Stimulated activated CD8-positive, alpha-beta memory T cell treated with anti-CD3 and anti-CD28 coated beads, Interleukin-7, amount 100 ng/mL, for 24 hours (primary cell): ENCODE measurements around the gene FOXP1.

Source experiments
- DNase-seq: peaks from one replicate; pipeline ENCODE4 v3.0.0-alpha.2; 2020; ENCODE audit warnings: low read depth

FOXP1 gene

DNA sequence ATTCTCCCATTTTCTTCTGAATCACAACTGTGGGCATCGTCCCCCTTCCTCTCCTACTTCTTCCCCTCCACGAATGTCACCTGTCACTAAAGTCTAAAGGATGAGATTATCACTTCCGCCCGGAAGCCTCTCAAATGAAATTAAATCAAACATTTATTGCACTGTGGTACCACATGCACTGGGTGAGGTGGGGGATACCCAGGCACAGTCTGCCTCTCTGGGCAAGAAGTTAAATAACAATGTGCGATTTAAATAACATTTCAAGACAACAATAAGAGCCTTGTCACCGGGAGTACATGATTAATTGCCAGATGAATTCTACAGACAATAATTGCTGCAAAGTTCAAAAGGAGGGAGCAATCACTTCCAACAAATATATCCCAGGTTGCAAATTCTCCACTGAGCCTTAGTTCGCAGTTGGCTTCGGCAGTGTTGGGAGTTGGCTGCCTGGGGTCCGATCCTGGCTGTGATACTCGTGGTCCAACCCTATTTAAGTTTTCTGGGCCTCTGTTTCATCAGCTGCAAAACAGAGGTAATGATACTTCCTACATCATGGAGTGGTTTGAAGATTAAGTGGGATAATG is 77.7 kb downstream of the FOXP1 start:
- no peak for DNase-seq

DNA sequence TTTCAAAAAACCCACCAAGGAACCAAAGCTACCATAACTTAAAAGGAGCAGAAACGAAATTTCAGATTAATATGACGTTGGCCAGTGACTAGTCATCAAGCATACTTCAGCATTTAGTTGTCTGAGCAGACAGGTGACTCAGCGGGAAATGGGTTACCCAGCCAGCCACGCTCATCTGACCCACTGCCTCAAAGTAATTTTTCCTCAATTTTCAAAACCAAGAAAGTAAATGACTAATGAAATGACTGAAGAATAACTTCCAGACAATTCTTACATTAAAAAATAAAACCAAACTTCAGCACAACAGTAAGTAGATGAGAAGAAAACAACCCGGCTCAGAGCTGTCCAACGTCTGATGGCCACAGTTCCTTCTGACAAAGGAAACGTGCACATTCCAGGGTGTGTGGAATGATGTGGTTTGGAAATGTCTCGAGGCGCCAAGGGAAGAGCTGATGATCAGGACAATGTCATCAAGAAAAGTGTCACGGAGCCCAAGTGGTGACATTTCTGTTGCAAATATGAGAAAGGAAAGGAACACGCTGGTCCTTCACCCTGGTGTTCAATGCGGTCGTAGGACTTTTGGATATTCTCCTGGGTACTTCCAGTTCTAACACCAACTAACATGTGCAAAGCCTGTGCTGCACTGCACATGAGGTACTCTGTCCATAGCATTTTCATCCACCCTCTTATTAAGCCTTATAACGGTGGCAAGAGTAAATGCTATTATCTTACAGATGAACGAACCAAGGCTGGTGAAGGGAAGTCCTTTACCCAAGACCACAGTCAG is 79.1 kb downstream of the FOXP1 start:
- DNase-seq: no peak

DNA sequence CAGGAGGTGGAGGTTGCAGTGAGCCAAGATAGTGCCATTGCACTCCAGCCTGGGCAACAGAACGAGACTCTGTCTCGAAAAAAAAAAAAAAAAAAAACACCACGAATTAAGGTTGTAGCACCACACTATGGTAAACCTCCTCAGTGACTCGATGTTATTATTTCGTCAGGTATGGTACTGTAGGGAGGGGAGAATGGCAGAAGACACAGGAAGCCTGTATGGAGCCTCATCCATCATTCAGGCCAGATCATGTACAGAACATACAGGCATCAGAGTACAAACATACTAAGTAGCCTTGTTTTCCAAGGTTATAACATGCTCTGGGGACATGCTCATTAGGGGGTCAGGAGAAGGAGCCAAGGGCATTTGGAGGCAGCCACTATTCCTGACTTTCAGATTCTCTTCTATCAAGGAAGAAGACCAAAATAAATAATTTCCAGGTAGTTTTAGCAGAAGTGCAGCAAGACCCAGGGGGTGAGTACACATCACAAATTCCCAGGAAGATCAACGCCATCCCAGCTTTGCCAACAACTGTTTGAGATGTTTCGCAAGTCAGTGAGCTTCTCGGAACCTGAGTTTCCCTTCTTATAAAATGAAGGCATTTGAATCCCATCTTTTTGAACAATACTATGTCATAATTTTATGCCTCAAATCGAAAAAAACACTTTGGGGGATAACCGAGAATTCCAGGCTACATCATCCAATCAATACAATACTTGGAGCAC is 79.8 kb downstream of the FOXP1 start:
- no peak for DNase-seq

DNA sequence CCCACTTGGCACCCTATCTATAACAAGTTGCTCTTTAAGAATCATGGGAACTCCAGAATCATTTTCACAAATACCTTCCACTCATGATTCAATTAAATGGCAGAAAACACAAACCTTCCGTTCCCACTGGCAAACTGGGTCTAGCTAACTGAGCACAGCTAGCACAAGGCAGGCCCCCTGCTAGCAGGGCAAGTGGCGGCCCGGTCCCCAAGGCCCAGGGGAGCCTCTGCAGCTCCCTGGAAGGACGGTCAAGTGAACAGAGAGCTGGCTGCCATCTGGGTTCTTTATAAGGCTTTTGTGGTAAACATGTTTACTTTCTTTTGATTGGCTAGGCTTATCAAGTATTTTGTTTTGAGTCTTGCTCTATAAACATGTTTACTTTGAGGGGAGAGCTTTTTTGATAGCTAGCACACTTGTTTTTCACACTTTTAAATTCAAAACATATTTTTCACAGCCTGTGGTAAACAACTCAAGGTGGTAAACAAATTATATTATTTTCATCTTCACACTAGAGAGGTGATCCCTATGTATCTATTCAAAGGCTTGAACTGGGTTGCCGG is 81.4 kb downstream of the FOXP1 start:
- DNase-seq: no peak

DNA sequence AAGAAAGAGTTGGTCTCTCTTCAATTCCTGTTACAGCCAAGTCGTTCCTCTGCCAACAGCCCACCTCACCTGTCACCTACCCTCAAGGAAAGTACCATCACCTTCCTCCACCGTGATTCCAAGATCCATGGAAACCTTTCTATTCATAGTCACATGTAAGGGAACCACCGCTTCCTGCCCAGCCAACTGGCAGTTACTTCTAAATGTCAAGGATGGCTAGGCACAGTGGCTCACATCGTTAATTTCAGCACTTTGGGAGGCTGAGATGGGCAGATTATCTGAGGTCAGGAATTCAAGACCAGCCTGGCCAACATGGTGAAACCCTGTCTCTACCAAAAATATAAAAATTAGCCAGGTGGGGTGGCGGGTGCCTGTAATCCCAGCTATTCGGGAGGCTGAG is 82.8 kb downstream of the FOXP1 start:
- DNase-seq: no peak

DNA sequence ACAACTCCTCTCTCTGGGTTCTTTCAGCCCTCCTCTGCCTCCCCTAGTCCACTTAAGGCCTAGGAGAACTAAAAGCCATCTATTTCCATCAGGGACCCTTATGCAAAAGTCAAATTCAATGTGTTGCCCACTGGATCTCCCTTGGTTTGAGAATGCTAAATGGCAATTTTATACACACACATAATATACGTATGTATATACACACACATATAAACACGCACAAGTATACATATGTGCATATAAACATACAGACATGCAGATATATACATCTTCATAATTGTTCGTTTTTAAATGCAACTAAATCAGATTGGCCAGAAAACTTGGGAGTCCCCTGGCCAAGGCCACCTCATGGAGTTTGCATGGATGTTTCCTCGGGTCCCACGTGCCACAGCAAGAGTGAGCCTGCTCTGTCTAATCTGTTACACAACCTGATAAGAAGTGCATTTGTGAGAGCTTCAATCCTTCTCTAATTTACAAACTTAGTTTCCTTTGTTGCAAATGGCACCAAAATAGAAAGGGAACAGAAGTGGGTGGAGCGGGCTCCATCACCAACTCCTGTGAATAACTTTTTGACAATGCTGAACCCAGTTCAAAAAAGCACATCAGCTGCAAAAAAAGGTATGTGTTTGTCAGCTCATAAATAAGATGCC is 84.2 kb downstream of the FOXP1 start:
- no peak for DNase-seq

DNA sequence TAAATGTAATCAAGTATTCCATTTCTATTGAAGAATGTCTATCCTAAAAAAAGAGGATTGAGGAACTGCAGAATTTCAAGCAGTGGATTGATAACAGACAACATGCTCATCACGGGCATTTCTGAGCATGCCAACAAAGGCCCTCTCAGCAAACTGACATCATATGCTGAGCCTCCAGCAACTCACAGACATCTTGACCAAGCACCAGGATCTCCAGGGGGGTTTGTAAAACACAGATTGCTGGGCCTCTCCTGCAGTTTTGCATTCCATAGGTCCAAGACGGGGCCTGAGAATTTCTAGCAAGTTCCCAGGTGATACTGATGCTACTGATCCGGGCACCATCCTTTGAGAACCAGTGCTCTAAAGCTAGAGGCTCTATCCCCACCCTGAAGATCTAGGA is 85.0 kb downstream of the FOXP1 start:
- DNase-seq: no peak

DNA sequence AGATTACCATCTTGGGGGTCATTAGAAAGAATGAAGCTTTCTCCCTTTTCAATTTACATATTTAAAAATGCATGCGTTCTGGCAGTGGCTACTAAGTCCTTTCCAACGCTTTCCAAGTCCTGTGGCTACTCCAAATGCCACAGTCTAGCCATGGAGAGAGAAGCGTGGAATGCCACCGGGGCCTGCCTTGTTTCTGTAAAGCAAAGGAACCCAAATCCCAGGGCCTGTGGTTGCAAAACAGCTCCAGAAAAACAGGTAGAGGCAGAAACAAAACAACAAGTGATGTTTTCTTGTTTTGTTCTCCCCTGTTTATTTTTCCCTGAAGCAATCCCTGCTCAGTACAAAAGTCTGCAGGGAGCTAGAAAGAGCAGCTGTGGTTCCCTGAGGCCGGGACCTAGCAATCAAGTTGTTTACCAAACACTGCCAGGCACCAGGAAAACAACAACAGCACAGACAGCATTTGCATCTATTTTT is 85.5 kb downstream of the FOXP1 start:
- DNase-seq: no peak

DNA sequence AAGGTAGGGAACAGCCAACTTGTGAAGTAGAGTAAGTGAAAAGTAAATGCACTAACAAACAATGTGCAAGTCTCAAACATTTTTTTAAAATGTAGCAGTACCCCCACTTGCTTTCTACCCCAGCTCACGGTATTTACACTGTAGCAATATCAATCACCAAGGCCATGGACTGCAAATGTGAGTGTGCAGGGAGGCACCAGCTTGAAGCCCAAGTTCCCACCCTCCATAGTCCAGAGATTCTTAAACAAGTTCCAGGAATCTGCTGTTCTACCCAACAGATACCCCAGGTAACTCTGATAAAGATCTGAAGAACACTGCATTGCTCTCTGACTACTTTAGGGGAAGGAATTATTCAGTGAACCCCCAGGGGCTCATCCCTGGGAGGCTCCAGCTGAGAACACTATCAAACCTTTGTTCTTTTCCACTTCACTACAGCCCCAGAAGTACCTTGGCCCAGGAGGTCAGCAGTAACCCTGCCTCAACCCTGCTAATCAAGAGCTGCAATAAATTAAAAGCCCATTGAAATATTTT is 86.1 kb downstream of the FOXP1 start:
- no peak for DNase-seq

DNA sequence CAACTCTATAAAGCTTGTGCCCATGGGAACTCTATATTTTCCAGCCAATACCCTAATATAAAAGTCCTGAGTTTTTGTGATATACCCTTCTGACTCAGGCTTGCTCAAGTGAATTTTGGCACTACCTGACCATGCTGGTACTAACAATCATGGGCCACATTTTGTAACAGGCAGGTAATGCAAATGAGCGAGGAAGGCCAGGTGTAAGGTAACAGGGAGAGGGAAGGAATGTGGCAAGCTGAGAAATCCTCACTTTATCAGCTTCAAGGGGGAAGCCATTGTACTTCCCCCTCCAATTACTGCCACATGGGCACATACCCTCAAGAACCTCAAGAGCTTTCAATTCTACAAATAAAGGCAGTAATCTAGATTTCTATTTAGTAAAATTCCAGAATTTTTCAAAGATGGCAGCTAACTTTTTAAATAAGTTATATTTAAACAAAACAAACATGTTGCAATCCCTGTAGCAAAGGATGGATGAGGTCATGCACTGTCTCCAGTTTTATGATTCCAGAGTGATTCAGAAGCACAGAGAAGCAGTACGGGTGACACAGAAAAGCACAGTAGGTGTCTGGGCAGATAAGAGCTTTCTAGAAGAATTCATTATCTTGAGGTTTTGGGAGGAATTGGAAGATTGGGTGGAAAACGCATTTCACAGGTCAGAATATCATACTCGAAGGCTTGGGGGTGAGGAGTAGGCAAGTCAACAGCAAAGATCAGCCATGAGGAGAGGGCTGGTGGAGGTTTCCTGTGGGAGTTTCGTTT is 87.6 kb downstream of the FOXP1 start:
- DNase-seq: no peak

DNA sequence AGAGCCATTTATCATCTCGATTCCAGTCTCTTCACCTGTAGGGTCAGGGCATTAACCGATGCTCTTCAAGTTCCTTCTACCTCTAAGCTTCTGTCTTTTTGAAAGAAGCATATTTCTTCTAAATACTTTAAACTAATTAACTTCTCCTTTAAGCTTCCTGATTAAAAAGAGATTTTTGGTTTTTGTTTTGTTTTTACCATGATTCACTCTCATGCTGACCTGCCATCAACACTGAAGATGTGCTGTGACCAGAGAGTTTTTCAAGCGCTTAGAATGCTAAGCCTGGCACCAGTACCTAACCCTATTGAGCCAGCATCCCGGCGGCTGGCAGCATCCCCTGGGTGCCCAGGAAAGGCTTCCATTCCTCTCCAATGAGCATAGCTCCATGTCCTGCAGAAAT is 89.3 kb downstream of the FOXP1 start:
- DNase-seq: no peak

DNA sequence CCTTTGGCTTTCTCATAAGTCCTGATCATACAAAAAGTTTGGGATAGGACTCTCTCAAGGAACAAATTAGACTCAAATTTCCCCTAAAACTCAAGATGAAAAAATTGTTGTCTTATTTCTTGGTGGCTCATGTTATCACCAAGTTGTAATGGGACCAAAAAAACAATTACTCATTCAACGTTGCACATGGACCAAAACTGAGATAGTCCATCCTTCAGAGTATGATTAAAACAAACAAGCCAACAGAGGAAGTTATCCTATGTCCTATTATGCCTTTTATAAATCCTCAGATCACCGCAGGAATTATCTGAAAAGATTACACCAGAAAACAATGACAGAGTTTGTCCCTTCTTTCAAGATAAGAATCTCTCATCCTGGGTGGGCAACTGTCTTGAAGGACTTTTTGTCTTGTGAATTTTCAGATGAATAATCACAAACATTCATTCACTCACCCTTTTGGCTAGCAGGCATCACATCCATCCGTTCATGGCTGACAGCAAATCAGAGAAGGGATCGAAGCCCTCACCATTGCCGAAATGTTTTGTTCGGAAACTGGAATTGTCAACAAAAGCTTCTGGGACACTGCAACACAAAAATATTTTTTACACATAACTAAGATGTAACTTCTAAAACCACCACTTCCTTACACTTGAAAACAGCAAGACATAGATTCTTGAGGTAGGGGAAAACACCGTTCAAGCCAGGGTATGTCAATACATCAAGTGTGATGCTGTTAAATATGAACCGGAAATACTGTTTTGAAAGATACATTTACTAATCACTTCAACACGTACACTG is 90.4 kb downstream of the FOXP1 start:
- no peak for DNase-seq

DNA sequence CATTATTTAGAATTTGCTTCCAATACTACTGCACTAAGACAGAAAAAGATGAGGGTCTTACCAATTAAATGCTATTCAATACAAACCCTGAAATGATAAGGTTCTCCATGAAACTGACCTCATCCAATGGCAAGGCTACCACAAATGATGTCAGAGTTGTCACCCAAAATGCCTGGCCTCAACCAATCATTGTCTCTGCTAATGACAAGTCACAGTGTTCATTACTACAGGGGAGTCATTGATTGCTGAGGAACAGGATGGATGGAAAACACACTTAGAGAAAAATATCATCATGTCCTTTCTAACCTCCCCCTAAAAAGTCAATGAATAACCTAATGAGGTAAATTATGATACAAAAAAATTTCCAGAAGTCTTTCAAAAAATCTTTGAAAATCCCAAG is 91.0 kb downstream of the FOXP1 start:
- no peak for DNase-seq

DNA sequence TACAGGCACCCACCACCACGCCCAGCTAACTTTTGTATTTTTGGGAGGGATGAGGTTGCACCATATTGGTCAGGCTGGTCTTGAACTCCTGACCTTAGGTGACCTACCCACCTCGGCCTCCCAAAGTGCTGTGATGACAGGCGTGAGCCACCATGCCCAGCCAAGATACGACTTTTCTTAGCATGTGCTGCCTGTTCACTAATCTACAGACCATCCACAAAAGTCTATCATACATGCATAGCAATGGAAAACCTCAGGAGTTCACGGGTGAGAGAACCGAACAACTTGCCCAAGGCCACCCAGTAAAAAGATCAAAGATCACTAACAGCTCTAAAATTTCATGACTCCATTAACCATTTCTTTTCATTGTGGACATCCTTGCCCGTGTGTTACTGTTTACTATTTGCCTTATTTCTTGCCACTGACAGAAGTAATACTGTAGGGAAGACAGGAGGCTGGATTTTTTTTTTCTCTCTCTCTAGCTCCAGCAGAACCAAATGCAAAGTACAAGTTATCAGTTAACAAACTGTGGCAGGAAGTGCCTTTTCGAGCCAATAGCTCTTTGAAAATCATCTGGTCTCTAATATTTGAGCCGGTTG is 92.3 kb downstream of the FOXP1 start:
- no peak for DNase-seq

DNA sequence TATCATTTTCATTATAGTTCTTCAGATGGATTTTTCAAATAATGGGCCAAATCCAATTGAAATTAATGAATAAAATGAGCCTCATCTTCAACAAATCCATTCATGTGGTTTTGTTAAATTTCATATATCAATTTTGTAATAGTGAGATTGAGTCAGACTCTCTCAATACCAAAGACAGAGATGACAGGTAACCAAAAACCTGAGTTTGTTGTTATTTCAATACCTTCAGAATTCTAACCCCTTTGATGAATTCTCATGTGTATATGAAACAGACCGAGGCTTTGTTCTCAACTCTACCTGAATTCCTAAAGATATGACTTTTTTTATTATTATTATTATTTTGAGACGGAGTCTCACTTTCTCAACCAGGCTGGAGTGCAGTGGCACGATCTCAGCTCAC is 92.8 kb downstream of the FOXP1 start:
- DNase-seq: no peak

DNA sequence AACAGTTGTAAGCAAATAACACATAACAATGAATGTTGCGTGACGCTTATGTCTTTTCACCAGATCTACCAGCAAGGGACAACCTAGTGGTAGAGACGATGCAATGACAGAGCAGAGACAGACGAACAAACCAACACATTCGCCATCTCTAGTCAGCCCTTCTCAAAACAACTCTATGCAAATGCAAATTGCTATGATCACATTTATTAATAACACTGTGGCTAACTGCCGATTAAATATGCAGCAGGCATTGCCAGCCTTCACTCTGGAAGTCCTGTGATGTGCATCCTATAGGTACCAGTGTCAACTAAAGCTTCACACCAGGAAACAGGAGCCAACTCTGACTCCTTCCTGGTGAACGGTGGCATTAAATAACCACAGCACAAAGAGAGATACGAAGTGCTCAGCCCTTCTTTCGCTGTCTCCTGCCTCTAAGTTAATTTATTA is 94.2 kb downstream of the FOXP1 start:
- DNase-seq: no peak

DNA sequence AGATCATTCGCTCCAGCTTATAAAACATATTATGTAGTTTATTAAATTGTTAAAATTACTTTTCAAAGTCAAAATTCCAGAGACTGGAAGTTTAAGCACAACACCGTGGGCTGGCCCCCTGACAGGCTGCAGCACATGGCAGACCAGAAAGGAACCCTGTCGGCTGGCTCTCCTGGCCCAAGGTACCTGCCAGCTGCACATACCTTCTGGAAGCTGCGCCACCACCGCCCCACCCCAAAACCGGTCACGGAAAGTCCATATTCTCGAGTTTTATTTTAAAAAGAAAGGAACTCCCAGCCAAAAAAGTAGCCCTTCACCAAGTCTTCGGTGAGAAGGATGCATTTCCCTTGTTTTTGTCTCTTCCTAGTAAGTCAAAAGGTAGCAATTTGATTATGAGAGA is 94.6 kb downstream of the FOXP1 start:
- no peak for DNase-seq

DNA sequence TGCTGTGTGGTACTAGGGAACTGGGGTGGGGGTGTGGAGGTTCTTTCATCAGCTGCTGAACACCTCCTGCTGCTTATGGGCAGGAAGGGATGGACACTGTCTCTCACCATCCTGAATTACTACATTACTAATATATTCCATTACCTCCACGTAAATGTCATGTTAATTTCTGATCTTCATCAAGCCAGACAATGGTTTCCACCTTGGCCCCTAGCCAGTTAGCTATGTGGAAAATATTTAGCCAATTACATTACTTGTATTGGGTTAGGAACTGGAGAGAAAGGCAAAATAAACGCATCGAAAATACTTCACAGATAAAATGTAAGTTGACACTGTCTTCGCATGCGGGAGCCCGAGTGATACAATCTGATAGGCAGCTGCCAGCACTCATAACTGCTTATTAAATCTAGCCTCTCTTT is 95.1 kb downstream of the FOXP1 start:
- DNase-seq: no peak

DNA sequence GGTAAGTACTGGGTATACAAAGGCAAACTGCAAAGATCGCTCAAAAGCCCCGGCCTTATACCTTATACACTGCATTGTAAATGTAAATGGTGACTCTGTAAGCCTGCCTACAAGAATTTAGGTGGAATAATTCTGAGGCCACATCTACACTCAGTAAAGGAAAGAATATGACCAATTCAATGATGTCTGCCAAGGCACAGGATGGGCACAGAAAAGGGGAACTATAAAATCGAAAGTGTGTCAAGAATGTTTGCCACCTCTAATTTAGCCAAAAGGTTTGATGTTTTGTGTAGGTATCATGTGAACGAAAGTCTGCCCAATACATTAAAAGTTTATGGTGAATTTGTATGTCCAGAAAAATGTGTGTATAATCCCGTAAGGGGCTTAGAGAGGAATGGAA is 96.1 kb downstream of the FOXP1 start:
- no peak for DNase-seq

DNA sequence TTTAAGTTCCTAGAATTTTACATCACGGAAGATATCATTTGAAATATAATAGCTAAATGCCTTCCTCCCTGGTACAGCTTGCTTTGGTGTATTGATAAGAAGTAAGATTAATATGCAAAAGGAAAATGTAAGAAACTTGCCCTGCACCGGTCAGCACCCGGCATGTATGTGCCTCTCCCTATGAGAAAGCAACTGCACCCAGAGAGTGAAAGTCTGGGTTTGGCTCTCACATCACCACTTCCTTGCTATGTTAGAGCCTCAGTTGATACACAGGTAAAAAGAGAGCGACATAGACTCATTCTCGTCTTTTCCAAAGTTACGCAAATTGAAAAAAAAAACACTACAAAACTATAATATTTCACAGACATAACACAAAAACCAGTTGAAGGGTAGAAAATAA is 96.7 kb downstream of the FOXP1 start:
- DNase-seq: no peak
